AG09319 (cell line): ENCODE results near the gene B4GALT2.

Experiments used
- DNase-seq: peaks from one replicate; pipeline ENCODE4 v3.0.0-alpha.2; 2010; ENCODE audit warnings: low read depth; ENCODE audit errors: extremely low read depth
- TF ChIP-seq, protein P1 (sequence below): IDR thresholded peaks from 2 replicates; pipeline ENCODE4 v1.5.1; 2011; ENCODE audit warnings: low read depth, mild to moderate bottlenecking, inconsistent platforms, low read length, moderate library complexity

Gene B4GALT2

GRCh38 chr1:44021156-44021555 is 42.1 kb downstream of the B4GALT2 start:
- DNase-seq, result no peak
- TF ChIP-seq, protein P1, sequence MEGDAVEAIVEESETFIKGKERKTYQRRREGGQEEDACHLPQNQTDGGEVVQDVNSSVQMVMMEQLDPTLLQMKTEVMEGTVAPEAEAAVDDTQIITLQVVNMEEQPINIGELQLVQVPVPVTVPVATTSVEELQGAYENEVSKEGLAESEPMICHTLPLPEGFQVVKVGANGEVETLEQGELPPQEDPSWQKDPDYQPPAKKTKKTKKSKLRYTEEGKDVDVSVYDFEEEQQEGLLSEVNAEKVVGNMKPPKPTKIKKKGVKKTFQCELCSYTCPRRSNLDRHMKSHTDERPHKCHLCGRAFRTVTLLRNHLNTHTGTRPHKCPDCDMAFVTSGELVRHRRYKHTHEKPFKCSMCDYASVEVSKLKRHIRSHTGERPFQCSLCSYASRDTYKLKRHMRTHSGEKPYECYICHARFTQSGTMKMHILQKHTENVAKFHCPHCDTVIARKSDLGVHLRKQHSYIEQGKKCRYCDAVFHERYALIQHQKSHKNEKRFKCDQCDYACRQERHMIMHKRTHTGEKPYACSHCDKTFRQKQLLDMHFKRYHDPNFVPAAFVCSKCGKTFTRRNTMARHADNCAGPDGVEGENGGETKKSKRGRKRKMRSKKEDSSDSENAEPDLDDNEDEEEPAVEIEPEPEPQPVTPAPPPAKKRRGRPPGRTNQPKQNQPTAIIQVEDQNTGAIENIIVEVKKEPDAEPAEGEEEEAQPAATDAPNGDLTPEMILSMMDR, result no peak

DNA sequence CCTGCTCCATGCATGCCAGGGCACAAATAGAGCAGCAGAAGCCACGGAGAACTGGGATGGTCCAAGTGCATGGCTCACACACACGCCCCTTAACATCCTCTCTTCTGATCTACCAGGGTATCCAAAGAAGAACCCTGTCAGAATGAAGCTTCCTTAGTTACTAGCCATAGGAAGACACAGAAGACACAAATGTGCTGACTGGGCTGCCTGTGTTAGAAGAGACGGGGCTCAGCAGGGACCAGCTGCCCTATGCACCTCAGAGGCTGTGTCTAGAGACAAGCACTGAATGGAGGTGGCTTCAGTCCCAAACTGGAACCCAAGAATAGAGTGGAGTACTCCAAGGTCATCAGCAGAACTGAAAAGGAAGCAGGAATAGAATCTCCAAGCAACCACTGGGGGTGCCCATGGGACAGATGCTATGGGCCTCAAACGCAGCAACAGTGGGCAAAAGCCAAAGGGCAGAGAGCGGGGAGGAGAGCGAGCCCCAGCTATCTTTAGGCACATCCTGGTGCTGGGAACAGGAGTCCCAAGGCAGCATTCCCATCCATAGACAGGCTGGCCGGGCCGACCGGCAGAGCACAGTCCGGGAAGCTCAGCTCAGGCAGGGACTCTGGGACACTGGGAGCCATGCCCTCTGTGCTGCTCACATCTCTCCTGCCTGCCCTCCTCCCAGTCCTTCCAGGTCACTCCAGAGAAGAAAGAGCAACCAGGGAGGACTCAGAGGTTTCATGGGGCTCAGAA is 42.7 kb downstream of the B4GALT2 start:
- no peak for DNase-seq
- TF ChIP-seq, protein P1, result no peak

GRCh38 chr1:44024031-44024902 is 45.3 kb downstream of the B4GALT2 start:
- DNase-seq, result no peak
- TF ChIP-seq, protein P1, result no peak

DNA sequence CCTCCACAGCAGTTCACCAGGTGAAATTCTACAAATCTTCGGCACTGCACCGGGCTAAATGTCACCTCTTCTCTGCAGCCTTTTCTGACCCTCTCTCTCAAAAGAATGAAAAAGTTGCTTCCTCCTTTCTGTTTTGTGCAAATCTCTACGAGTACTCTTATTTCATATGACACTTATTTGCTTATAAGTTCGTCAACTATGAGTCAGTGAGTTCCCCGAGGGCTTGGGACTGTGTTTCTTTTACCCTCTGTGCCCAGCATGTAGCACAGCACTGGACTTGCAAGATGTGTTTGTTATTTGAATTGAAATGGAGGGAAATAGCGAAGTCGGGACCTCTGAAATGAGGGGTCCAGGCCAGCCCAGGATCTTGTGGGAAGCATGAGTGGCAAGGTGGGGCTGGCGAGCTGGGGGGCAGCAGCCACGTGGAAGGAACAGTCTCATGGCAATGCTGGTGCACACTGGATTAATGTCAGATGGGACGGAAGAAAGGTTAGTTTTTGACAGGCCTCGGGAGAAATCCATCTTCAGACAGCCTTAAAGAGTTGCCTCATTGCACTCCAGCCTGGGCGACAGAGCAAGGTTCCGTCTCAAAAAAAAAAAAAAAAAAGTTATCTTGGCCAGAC is 46.0 kb downstream of the B4GALT2 start:
- TF ChIP-seq, protein P1, result no peak
- no peak for DNase-seq

DNA sequence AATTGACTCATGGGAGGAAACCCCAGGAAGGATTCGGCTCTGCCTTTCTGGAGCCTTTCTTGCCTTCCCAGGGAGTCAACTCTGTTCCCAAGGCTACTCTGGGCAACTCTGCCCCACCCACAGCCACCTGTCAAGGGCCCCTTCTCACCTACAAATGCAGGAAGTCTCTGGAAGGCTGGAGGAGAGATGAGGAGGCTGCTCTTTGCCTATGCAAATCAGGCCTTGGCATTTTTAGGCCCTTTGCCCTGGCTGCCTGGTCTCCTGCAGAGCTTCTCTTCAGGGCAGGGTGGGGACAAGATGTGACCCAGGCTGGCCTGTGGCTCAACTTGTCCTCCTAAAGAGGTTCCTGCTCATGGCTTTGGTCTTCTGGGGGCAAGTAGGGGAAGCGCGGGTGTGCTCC is 46.8 kb downstream of the B4GALT2 start:
- no peak for DNase-seq
- TF ChIP-seq, protein P1, result no peak

GRCh38 chr1:44027320-44027719 is 48.3 kb downstream of the B4GALT2 start:
- no peak for DNase-seq
- TF ChIP-seq, protein P1, result no peak
